ENCODE results near the gene TBC1D24.

Gene TBC1D24

GRCh38 chr16:2462031-2462866, 12.7 kb upstream of the TBC1D24 start:
- no peaks in the 10 kb centered on the region for H3K9me3 ChIP-seq (ENCODE audit: insufficient read depth, low read length, severe bottlenecking)
- H3K36me3 ChIP-seq (ENCODE audit: insufficient read depth, low read length) = peaks cover 38% of the 10 kb centered on the region
- DNase-seq (no peak), ATAC-seq (ENCODE audit: insufficient read depth, low read depth) (no peak)
- H3K9ac ChIP-seq (ENCODE audit: low read depth, low read length) = peak overlapping the region; percentile 13; the same call in 1 of the 2 replicates
- TF ChIP-seq, protein P1, sequence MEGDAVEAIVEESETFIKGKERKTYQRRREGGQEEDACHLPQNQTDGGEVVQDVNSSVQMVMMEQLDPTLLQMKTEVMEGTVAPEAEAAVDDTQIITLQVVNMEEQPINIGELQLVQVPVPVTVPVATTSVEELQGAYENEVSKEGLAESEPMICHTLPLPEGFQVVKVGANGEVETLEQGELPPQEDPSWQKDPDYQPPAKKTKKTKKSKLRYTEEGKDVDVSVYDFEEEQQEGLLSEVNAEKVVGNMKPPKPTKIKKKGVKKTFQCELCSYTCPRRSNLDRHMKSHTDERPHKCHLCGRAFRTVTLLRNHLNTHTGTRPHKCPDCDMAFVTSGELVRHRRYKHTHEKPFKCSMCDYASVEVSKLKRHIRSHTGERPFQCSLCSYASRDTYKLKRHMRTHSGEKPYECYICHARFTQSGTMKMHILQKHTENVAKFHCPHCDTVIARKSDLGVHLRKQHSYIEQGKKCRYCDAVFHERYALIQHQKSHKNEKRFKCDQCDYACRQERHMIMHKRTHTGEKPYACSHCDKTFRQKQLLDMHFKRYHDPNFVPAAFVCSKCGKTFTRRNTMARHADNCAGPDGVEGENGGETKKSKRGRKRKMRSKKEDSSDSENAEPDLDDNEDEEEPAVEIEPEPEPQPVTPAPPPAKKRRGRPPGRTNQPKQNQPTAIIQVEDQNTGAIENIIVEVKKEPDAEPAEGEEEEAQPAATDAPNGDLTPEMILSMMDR (IDR thresholded peaks at IDR 0.05; ENCODE audit: borderline replicate concordance, extremely low read depth, low read length, poor library complexity, severe bottlenecking) = no peak
- TF ChIP-seq EZH2 (IDR thresholded peaks at IDR 0.05; ENCODE audit: borderline replicate concordance, low read depth, low read length, severe bottlenecking) = no peak
- H3K79me2 ChIP-seq (ENCODE audit: insufficient read depth, low read length) = peaks cover 25% of the 10 kb centered on the region
- no peak overlapping the region for H2AFZ ChIP-seq (ENCODE audit: low read depth, low read length)
- peaks cover 39% of the 10 kb centered on the region; the same call in 1 of the 2 replicates for H4K20me1 ChIP-seq (ENCODE audit: insufficient read depth, low read length)
- H3K4me1 ChIP-seq (ENCODE audit: insufficient read depth, low read length) = peaks cover 47% of the 10 kb centered on the region
- no peak overlapping the region for H3K4me3 ChIP-seq (ENCODE audit: low read depth in 1 of 2, low read length in 2 of 2)
- no peaks in the 10 kb centered on the region for H3K27me3 ChIP-seq (ENCODE audit: insufficient read depth, low read length, poor library complexity)
- H3K4me2 ChIP-seq (ENCODE audit: insufficient read depth, low read length) = peak overlapping the region; percentile 100
- no peak overlapping the region for H3K27ac ChIP-seq (ENCODE audit: low read length)

- Histone ChIP-seq H3K4me1 (ENCODE audit: insufficient read depth, low read length) (peaks cover 52% of the 10 kb centered on the region), H3K4me2 (ENCODE audit: insufficient read depth, low read length) (no peak overlapping the region)
These were observed 10.6 kb upstream of the TBC1D24 start for GRCh38 chr16:2464333-2464732.

GRCh38 chr16:2465653-2466415, 9.1 kb upstream of the TBC1D24 start:
- Histone ChIP-seq H2AFZ (ENCODE audit: low read depth, low read length) (no peak overlapping the region), H3K27me3 (ENCODE audit: insufficient read depth, low read length, poor library complexity) (peaks cover 27% of the 10 kb centered on the region), H4K20me1 (ENCODE audit: insufficient read depth, low read length) (peaks cover 46% of the 10 kb centered on the region), H3K4me1 (ENCODE audit: insufficient read depth, low read length) (peaks cover 55% of the 10 kb centered on the region), H3K4me2 (ENCODE audit: insufficient read depth, low read length) (no peak overlapping the region), H3K4me3 (ENCODE audit: low read depth in 1 of 2, low read length in 2 of 2) (no peak overlapping the region), H3K27ac (ENCODE audit: low read length) (no peak overlapping the region), H3K36me3 (ENCODE audit: insufficient read depth, low read length) (peaks cover 25% of the 10 kb centered on the region), H3K79me2 (ENCODE audit: insufficient read depth, low read length) (peaks cover 14% of the 10 kb centered on the region), H3K9me3 (ENCODE audit: insufficient read depth, low read length, severe bottlenecking) (no peaks in the 10 kb centered on the region), H3K9ac (ENCODE audit: low read depth, low read length) (no peak overlapping the region)
- no peak for DNase-seq
- TF ChIP-seq EZH2 (IDR thresholded peaks at IDR 0.05; ENCODE audit: borderline replicate concordance, low read depth, low read length, severe bottlenecking) = no peak
- TF ChIP-seq, protein P1 (IDR thresholded peaks at IDR 0.05; ENCODE audit: borderline replicate concordance, extremely low read depth, low read length, poor library complexity, severe bottlenecking) = peak; percentile 48
- ATAC-seq (ENCODE audit: insufficient read depth, low read depth) = no peak; the same call in 2 of the 3 replicates

More at GRCh38 chr16:2464333-2464732, 10.6 kb upstream of the TBC1D24 start:
- H3K79me2 ChIP-seq (ENCODE audit: insufficient read depth, low read length) = peaks cover 24% of the 10 kb centered on the region
- H4K20me1 ChIP-seq (ENCODE audit: insufficient read depth, low read length) = peaks cover 37% of the 10 kb centered on the region; the same call in 1 of the 2 replicates
- peaks cover 14% of the 10 kb centered on the region for H3K27me3 ChIP-seq (ENCODE audit: insufficient read depth, low read length, poor library complexity)
- DNase-seq = no peak
- H3K9ac ChIP-seq (ENCODE audit: low read depth, low read length) = no peak overlapping the region
- H3K4me3 ChIP-seq (ENCODE audit: low read depth in 1 of 2, low read length in 2 of 2) = no peak overlapping the region
- H3K27ac ChIP-seq (ENCODE audit: low read length) = no peak overlapping the region
- no peak for ATAC-seq (ENCODE audit: insufficient read depth, low read depth)
- TF ChIP-seq, protein P1 (IDR thresholded peaks at IDR 0.05; ENCODE audit: borderline replicate concordance, extremely low read depth, low read length, poor library complexity, severe bottlenecking) = no peak
- no peak for TF ChIP-seq EZH2 (IDR thresholded peaks at IDR 0.05; ENCODE audit: borderline replicate concordance, low read depth, low read length, severe bottlenecking)
- peaks cover 25% of the 10 kb centered on the region for H3K36me3 ChIP-seq (ENCODE audit: insufficient read depth, low read length)
- H2AFZ ChIP-seq (ENCODE audit: low read depth, low read length) = no peak overlapping the region
- H3K9me3 ChIP-seq (ENCODE audit: insufficient read depth, low read length, severe bottlenecking) = no peaks in the 10 kb centered on the region

Measured in DND-41 (cell line).